Neural crest cell (in vitro differentiated cells): ENCODE results near the gene B3GALT6. TPM values are rescaled to one million over a fixed set of nuclear protein-coding genes. Genes with fewer than 3 reads are reported as not detected.

Experiments used
- DNase-seq: peaks from one replicate; pipeline ENCODE4 v3.0.0; 2021; ENCODE audit warnings: low read depth, mixed read lengths, low spot score
- H3K27ac Mint-ChIP-seq: one replicate; pipeline ENCODE4 v1.8.0; 2021; ENCODE audit warnings: mild to moderate bottlenecking, mixed read lengths; ENCODE audit not compliant: unreplicated experiment
- H3K27me3 Mint-ChIP-seq: 2 replicates; pipeline ENCODE4 v1.8.0; 2021; ENCODE audit warnings: low read depth, mild to moderate bottlenecking, mixed read lengths
- H3K36me3 Mint-ChIP-seq: 2 replicates; pipeline ENCODE4 v1.8.0; 2021; ENCODE audit warnings: low read depth, mild to moderate bottlenecking, mixed read lengths
- H3K4me1 Mint-ChIP-seq: 2 replicates; pipeline ENCODE4 v1.8.0; 2021; ENCODE audit warnings: mixed read lengths
- H3K4me3 Mint-ChIP-seq: one replicate; pipeline ENCODE4 v1.8.0; 2021; ENCODE audit warnings: mild to moderate bottlenecking, mixed read lengths
- H3K9me3 Mint-ChIP-seq: 2 replicates; pipeline ENCODE4 v1.8.0; 2021; ENCODE audit warnings: mixed read lengths
- CTCF ChIP-seq: fragments of 200-600 bp; sonication (generic); conservative IDR thresholded peaks from 2 replicates; pipeline ENCODE4 v1.5.0; 2021; ENCODE audit warnings: antibody characterized with exemption, mild to moderate bottlenecking
- long read RNA-seq: library from polyadenylated mRNA; unstranded; transcript quantifications from one replicate; pipeline ENCODE4 v2.0.0, GENCODE V29; 2020
- total RNA-seq: library from RNA; stranded (reverse); gene quantifications from 2 replicates; pipeline ENCODE4 v1.2.1, GENCODE V29; 2021

Gene B3GALT6
- 39.8 and 41.1 TPM in 2 replicates for total RNA-seq
- long read RNA-seq, partial matches to known transcripts, result 0 of 3 reads
- long read RNA-seq, other reads (novel, unspliced or antisense), result 0 of 3 reads

GRCh38 chr1:1232208-1232795 lies at the start of gene B3GALT6:
B3GALT6 (plus strand) TSS chr1:1232237; CDS start chr1:1232279, 42 bp downstream.
- H3K9me3 Mint-ChIP-seq, result peaks cover 2% of the 10 kb centered on the region
- peak within 1 kb of the TSS; percentile 69 for H3K27ac Mint-ChIP-seq
- peaks cover 16% of the 10 kb centered on the region for H3K36me3 Mint-ChIP-seq

GRCh38 chr1:1182491-1183220 lies 49.4 kb upstream of the B3GALT6 start:
- H3K27ac Mint-ChIP-seq, result no peak overlapping the region
- DNase-seq, result no peak
- peaks cover 13% of the 10 kb centered on the region for H3K4me1 Mint-ChIP-seq
- H3K36me3 Mint-ChIP-seq, result no peaks in the 10 kb centered on the region
- H3K4me3 Mint-ChIP-seq, result no peak overlapping the region
- TF ChIP-seq CTCF, result no peak
- H3K9me3 Mint-ChIP-seq, result no peaks in the 10 kb centered on the region
- H3K27me3 Mint-ChIP-seq, result no peaks in the 10 kb centered on the region

More at GRCh38 chr1:1232208-1232795, at the start of gene B3GALT6:
- no peak for TF ChIP-seq CTCF
- Mint-ChIP-seq H3K4me3 (peak within 1 kb of the TSS; percentile 98), H3K4me1 (peaks cover 30% of the 10 kb centered on the region), H3K27me3 (no peaks in the 10 kb centered on the region)
- DNase-seq, result no peak

GRCh38 chr1:1183221-1183747 lies 48.8 kb upstream of the B3GALT6 start:
- no peak for TF ChIP-seq CTCF
- H3K36me3 Mint-ChIP-seq, result no peaks in the 10 kb centered on the region
- H3K27me3 Mint-ChIP-seq, result no peaks in the 10 kb centered on the region
- no peaks in the 10 kb centered on the region for H3K9me3 Mint-ChIP-seq
- no peak overlapping the region for H3K27ac Mint-ChIP-seq
- peaks cover 13% of the 10 kb centered on the region for H3K4me1 Mint-ChIP-seq
- DNase-seq, result no peak
- H3K4me3 Mint-ChIP-seq, result no peak overlapping the region

GRCh38 chr1:1183833-1184775 lies 47.9 kb upstream of the B3GALT6 start:
- Mint-ChIP-seq H3K9me3 (no peaks in the 10 kb centered on the region), H3K4me3 (no peak overlapping the region), H3K36me3 (no peaks in the 10 kb centered on the region), H3K27ac (no peak overlapping the region), H3K4me1 (peaks cover 13% of the 10 kb centered on the region), H3K27me3 (peaks cover 2% of the 10 kb centered on the region)
- DNase-seq, result no peak
- TF ChIP-seq CTCF, result no peak
